Stimulated activated CD4-positive, alpha-beta T cell treated with anti-CD3 and anti-CD28 coated beads, Interleukin-15, amount 100 ng/mL, for 24 hours (primary cell): Measurements from ENCODE around the gene SHCBP1.
"Not testable (repeated sequence)": the region's sequence is repeated elsewhere in the genome, so short reads cannot be mapped to it uniquely, and the experiment has no call there.

Experiments used
- DNase-seq: peaks from one replicate; pipeline ENCODE4 v3.0.0-alpha.2; 2020

Gene SHCBP1

GRCh38 chr16:46621006-46621933 is at the start of gene SHCBP1:
Gene SHCBP1, minus strand, starts transcription at chr16:46621379. Its CDS starts 20 bp downstream, at chr16:46621359.
- DNase-seq: peak; percentile 91

GRCh38 chr16:46662123-46662522 is 40.9 kb upstream of the SHCBP1 start:
- DNase-seq: no peak

- peak; percentile 41 for DNase-seq
Measured at GRCh38 chr16:46658925-46659324, 37.7 kb upstream of the SHCBP1 start.

- no peak for DNase-seq
Measured at GRCh38 chr16:46651305-46651704, 30.1 kb upstream of the SHCBP1 start.

- no peak for DNase-seq
Measured at GRCh38 chr16:46650254-46650623, 29.1 kb upstream of the SHCBP1 start.

GRCh38 chr16:46649588-46650253 is 28.5 kb upstream of the SHCBP1 start:
- DNase-seq: no peak

- DNase-seq: no peak
Measured at GRCh38 chr16:46648656-46649055, 27.5 kb upstream of the SHCBP1 start.

- no peak for DNase-seq
Measured at GRCh38 chr16:46638947-46639925, 18.1 kb upstream of the SHCBP1 start.

GRCh38 chr16:46632778-46633733 is 11.9 kb upstream of the SHCBP1 start:
- no peak for DNase-seq

- no peak for DNase-seq
Measured at GRCh38 chr16:46629331-46630219, 8.4 kb upstream of the SHCBP1 start.

GRCh38 chr16:46627746-46628145 is 6.6 kb upstream of the SHCBP1 start:
- DNase-seq: no peak

- not testable (repeated sequence) for DNase-seq
Measured at GRCh38 chr16:46626681-46627080, 5.5 kb upstream of the SHCBP1 start.

GRCh38 chr16:46624862-46625261 is 3.7 kb upstream of the SHCBP1 start:
- DNase-seq: not testable (repeated sequence)

- DNase-seq: not testable (repeated sequence)
Measured at GRCh38 chr16:46623707-46624106, 2.5 kb upstream of the SHCBP1 start.

GRCh38 chr16:46623246-46623645 is 2.1 kb upstream of the SHCBP1 start:
- not testable (repeated sequence) for DNase-seq

GRCh38 chr16:46621934-46622676 is 926 bp upstream of the SHCBP1 start:
- DNase-seq: no peak

- DNase-seq: peak; percentile 30
Measured at GRCh38 chr16:46620266-46621005, 743 bp downstream of the SHCBP1 start.

- no peak for DNase-seq
Measured at GRCh38 chr16:46618516-46618915, 2.7 kb downstream of the SHCBP1 start.

- no peak for DNase-seq
Measured at GRCh38 chr16:46614006-46614405, 7.2 kb downstream of the SHCBP1 start.
